ENCODE data around the gene ABI1. TPM values are rescaled to one million over a fixed set of nuclear protein-coding genes. Genes with fewer than 3 reads are reported as not detected.
A peak's percentile ranks its signal among the peaks of the same experiment; 100 is the strongest.
"Not testable (repeated sequence)": the region's sequence is repeated elsewhere in the genome, so short reads cannot be mapped to it uniquely, and the experiment has no call there.

Gene ABI1
- total and polyA plus RNA-seq, 3 donors from 2014 or later, result 34.6 to 67.6 (median 48.0) TPM

DNA sequence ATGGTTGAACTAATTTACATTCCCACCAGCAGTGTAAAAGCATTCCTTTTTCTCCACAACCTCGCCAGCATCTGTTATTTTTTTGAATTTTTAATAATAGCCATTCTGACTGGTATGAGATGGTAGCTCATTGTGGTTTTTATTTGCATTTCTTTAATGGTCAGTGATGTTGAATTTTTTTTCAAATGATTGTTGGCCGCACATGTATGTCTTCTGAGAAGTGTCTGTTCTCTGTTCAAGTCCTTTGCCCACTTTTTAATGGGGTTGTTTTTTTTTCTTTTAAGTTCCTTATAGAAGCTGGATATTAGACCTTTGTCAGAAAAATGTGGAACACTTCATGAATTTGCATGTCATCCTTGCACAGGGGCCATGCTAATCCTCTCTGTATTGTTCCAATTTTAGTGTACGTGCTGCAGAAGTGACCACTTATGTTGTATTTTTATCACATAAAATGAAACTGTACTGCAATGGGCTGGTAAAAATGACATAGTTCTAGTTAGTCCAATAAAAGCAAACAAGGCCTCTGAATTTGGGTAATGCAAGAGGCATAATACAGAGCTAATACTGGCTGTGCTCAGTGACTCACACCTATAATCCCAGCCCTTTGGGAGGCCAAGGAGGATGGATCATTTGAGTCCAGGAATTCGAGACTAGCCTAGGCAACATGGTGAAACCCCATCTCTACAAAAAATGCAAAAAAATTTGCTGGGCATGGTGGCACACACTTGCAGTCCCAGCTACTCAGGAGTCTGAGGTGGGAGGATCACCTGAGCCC is 70.3 kb downstream of the ABI1 start:
- intact Hi-C loops (cut with DNase I; ENCODE audit: low total_unique reads), result no loop called here
- no peaks in the 10 kb centered on the region for H3K9me3 ChIP-seq
- H3K4me1 ChIP-seq, result no peaks in the 10 kb centered on the region
- no peak for TF ChIP-seq POLR2A (IDR thresholded peaks at IDR 0.05)
- no peak for TF ChIP-seq CTCF (IDR thresholded peaks at IDR 0.05)
- no peak for DNase-seq
- no peak overlapping the region for H3K4me3 ChIP-seq
- H3K27ac ChIP-seq, result no peak overlapping the region
- no peaks in the 10 kb centered on the region for H3K27me3 ChIP-seq
- 93 to 94% methylated on average over 4 of the region's 4 CpGs for WGBS, 2 donors
- H3K36me3 ChIP-seq (ENCODE audit: low read depth, missing control alignments), result no peaks in the 10 kb centered on the region

DNA sequence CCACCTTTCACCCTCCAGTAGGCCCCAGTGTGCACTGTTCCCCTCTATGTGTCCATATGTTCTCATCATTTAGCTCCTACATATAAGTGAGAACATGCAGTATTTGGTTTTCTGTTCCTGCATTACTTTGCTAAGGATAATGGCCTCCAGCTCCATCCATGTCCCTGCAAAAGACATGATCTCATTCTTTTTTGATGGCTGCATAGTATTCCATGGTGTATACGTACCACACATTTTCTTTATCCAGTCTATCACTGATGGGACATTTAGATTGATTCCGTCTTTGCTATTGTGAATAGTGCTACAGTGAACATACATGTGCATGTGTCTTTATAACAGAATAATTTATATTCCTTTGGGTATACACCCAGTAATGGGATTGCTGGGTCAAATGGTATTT is 71.0 kb downstream of the ABI1 start:
- H3K4me3 ChIP-seq; H3K4me1 ChIP-seq; H3K27me3 ChIP-seq; DNase-seq; H3K9me3 ChIP-seq; H3K36me3 ChIP-seq (ENCODE audit: low read depth, missing control alignments); H3K27ac ChIP-seq; intact Hi-C loops (cut with DNase I; ENCODE audit: low total_unique reads): not testable (repeated sequence)
- WGBS, 2 donors, result 92 to 100% methylated on average over 2 of the region's 2 CpGs

DNA sequence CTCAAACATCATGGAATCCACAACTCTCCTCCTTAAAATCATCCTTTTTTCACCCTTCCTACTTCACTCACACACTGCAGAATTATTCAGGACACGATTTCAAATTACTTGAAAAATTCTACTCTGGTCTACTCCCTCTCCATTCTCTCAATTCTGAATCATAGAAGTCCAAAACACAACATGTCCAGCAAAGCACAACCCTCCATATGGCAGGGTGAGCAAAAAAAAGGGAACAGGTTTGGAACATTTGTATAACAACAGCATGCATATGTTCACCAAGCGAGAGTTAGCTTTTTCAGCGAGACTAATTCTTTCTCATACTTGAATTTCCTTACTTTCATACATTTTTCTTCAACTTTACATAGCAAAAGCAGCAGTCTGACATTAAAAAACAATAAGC is 73.4 kb downstream of the ABI1 start:
- Histone ChIP-seq H3K27me3 (no peaks in the 10 kb centered on the region), H3K36me3 (ENCODE audit: low read depth, missing control alignments) (no peaks in the 10 kb centered on the region), H3K4me1 (peaks cover 3% of the 10 kb centered on the region), H3K4me3 (no peak overlapping the region), H3K9me3 (no peaks in the 10 kb centered on the region), H3K27ac (no peak overlapping the region)
- intact Hi-C loops (cut with DNase I; ENCODE audit: low total_unique reads), result no loop called here
- 96% methylated on average over 3 of the region's 3 CpGs for WGBS, 2 donors
- no peak for DNase-seq
- TF ChIP-seq CTCF (IDR thresholded peaks at IDR 0.05), result no peak
- no peak for TF ChIP-seq POLR2A (IDR thresholded peaks at IDR 0.05)

- Histone ChIP-seq H3K4me1 (peaks cover 20% of the 10 kb centered on the region), H3K27ac (no peak overlapping the region), H3K9me3 (no peaks in the 10 kb centered on the region), H3K36me3 (ENCODE audit: low read depth, missing control alignments) (no peaks in the 10 kb centered on the region), H3K4me3 (no peak overlapping the region), H3K27me3 (no peaks in the 10 kb centered on the region)
- no peak for TF ChIP-seq POLR2A (IDR thresholded peaks at IDR 0.05)
- TF ChIP-seq CTCF (IDR thresholded peaks at IDR 0.05), result no peak
- intact Hi-C loops (cut with DNase I; ENCODE audit: low total_unique reads), result no loop called here
- DNase-seq, result peak; percentile 32
- WGBS, 2 donors, result 66 to 97% methylated on average over 2 of the region's 2 CpGs
Observed at GRCh38 chr10:26781797-26782196, 79.0 kb downstream of the ABI1 start.

GRCh38 chr10:26780793-26781601 is 79.8 kb downstream of the ABI1 start:
- Histone ChIP-seq H3K4me1 (peaks cover 20% of the 10 kb centered on the region), H3K4me3 (no peak overlapping the region), H3K27ac (no peak overlapping the region), H3K9me3 (no peaks in the 10 kb centered on the region), H3K27me3 (no peaks in the 10 kb centered on the region), H3K36me3 (ENCODE audit: low read depth, missing control alignments) (no peaks in the 10 kb centered on the region)
- 62 to 70% methylated on average over 4 of the region's 4 CpGs for WGBS, 2 donors
- DNase-seq, result no peak
- intact Hi-C loops (cut with DNase I; ENCODE audit: low total_unique reads), result no loop called here
- TF ChIP-seq POLR2A (IDR thresholded peaks at IDR 0.05), result no peak
- TF ChIP-seq CTCF (IDR thresholded peaks at IDR 0.05), result no peak

All from testis (tissue), 3 donors.